Type B pancreatic cell (in vitro differentiated cells): ENCODE data around the gene CELSR2. TPM values are rescaled to one million over a fixed set of nuclear protein-coding genes. Genes with fewer than 3 reads are reported as not detected.
A peak's percentile ranks its signal among the peaks of the same experiment; 100 is the strongest.

ENCODE experiments used
- DNase-seq: peaks from one replicate; pipeline ENCODE4 v3.0.0; 2021; ENCODE audit warnings: mixed read lengths; ENCODE audit not compliant: unreplicated experiment; ENCODE audit errors: extremely low spot score
- H3K27ac Mint-ChIP-seq: 2 replicates; pipeline ENCODE4 v1.8.0; 2021; ENCODE audit warnings: mild to moderate bottlenecking, mixed read lengths
- H3K27me3 Mint-ChIP-seq: 2 replicates; pipeline ENCODE4 v1.8.0; 2021; ENCODE audit warnings: mixed read lengths
- H3K36me3 Mint-ChIP-seq: 2 replicates; pipeline ENCODE4 v1.8.0; 2021; ENCODE audit warnings: mixed read lengths
- H3K4me1 Mint-ChIP-seq: one replicate; pipeline ENCODE4 v1.8.0; 2021; ENCODE audit warnings: mixed read lengths; ENCODE audit not compliant: unreplicated experiment
- H3K4me3 Mint-ChIP-seq: 2 replicates; pipeline ENCODE4 v1.8.0; 2021; ENCODE audit warnings: mild to moderate bottlenecking, mixed read lengths
- H3K9me3 Mint-ChIP-seq: 2 replicates; pipeline ENCODE4 v1.8.0; 2021; ENCODE audit warnings: mixed read lengths
- total RNA-seq: library from RNA; stranded (reverse); gene quantifications from 2 replicates; pipeline ENCODE4 v1.2.1, GENCODE V29; 2021; ENCODE audit warnings: low replicate concordance
- TF ChIP-seq, protein P1 (sequence below): fragments of 200-600 bp; sonication (generic); conservative IDR thresholded peaks from 2 replicates; pipeline ENCODE4 v1.5.0; 2021; ENCODE audit warnings: antibody characterized with exemption, mild to moderate bottlenecking

Gene CELSR2
- total RNA-seq, 1 donor from 2014 or later, result 35.5 TPM

DNA sequence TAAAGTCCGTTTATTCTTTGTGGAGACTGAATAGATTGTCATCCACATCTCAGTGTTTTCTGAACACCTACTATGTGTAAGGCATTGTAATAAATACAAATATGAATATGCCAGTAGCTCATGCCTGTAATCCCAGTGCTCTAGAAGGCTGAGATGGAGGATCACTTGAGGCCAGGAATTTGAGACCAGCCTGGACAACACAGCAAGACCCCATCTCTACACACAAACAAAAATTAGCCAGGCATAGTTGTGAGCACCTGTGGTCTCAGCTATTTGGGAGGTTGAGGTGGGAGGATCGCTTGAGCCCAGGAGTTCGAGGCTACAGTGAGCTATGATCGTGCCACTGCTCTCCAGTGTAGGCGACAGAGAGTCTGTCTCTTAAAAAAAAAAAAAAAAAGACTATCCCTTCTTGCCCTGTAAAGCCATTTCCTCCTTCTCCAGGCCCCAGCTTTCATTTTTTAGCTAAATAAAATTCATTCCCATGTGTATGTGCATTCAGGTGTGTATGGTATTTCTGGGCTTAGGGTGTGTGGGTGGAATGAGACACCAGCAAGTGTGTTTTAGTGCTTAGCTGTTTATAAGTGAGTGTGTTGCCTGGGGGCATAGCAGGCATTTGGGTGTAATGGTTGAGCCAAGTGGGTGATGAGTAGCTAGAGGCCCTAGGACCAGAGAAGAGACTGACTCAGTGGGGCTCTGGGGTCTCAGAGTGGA lies 7.8 kb downstream of the CELSR2 start:
- TF ChIP-seq, protein P1, sequence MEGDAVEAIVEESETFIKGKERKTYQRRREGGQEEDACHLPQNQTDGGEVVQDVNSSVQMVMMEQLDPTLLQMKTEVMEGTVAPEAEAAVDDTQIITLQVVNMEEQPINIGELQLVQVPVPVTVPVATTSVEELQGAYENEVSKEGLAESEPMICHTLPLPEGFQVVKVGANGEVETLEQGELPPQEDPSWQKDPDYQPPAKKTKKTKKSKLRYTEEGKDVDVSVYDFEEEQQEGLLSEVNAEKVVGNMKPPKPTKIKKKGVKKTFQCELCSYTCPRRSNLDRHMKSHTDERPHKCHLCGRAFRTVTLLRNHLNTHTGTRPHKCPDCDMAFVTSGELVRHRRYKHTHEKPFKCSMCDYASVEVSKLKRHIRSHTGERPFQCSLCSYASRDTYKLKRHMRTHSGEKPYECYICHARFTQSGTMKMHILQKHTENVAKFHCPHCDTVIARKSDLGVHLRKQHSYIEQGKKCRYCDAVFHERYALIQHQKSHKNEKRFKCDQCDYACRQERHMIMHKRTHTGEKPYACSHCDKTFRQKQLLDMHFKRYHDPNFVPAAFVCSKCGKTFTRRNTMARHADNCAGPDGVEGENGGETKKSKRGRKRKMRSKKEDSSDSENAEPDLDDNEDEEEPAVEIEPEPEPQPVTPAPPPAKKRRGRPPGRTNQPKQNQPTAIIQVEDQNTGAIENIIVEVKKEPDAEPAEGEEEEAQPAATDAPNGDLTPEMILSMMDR, result no peak
- DNase-seq, result no peak
- Mint-ChIP-seq H3K4me1 (peaks cover 27% of the 10 kb centered on the region), H3K9me3 (no peaks in the 10 kb centered on the region), H3K4me3 (peak overlapping the region; percentile 10), H3K27ac (peak overlapping the region; percentile 60), H3K27me3 (no peaks in the 10 kb centered on the region), H3K36me3 (peaks cover 9% of the 10 kb centered on the region)

DNA sequence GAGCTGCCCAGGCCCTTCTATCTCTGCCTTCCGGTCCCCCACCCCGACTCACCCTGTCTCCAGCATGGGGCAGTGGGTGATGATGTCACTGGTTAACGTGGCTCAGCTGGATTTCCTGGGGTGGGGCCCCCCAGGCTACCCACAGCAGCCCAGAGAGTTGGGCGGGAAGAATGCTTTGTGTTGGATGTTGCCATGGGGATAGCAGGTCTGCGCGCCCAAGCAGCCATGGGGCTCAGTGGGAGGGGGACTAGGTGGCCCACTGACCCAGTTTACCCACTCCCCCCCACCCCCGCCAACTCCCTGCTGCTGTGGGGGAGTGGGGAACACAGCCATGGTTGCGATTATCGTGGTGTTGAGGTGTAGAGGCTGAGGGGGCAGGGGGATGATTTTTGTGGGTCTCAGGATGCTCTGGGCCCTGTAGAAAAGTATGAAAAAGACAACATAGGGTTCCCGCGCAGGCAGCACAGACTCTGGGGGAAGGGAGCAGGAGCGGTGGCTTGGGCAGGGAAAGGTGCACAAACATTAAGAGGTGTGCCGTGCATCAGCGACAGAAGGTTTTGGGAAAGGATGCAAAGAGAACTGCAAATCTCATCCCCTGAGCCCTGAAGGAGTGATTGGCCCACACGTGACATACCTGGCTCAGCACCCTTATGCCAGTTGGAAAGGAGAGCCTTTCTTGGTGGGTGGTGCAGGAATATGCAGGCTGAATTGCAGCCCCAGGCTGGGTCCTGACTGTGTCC lies 8.5 kb downstream of the CELSR2 start:
- Mint-ChIP-seq H3K36me3 (peaks cover 4% of the 10 kb centered on the region), H3K4me3 (no peak overlapping the region), H3K27ac (peak overlapping the region; percentile 60), H3K27me3 (no peaks in the 10 kb centered on the region), H3K9me3 (no peaks in the 10 kb centered on the region), H3K4me1 (peaks cover 27% of the 10 kb centered on the region)
- DNase-seq, result no peak
- TF ChIP-seq, protein P1, result no peak

DNA sequence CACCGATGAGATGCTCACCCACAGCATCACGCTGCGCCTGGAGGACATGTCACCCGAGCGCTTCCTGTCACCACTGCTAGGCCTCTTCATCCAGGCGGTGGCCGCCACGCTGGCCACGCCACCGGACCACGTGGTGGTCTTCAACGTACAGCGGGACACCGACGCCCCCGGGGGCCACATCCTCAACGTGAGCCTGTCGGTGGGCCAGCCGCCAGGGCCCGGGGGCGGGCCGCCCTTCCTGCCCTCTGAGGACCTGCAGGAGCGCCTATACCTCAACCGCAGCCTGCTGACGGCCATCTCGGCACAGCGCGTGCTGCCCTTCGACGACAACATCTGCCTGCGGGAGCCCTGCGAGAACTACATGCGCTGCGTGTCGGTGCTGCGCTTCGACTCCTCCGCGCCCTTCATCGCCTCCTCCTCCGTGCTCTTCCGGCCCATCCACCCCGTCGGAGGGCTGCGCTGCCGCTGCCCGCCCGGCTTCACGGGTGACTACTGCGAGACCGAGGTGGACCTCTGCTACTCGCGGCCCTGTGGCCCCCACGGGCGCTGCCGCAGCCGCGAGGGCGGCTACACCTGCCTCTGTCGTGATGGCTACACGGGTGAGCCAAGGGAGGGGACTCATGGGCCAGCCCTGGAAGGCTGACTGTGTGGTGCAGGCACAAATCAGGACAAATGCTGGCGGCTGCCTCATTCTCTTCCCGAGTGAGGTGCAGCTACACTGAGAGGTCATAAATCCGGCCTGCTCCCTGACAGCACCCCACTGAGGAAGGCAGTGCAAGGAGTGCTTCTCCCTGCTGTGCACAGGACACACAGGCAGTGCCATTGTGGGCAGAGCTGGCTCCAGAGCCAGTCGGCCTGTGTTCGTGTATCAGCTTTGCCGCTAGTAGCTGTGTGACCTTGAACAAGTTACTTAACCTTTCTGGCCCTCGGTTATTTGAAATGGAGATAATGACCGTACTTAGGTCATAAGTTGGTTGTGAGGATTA lies 9.4 kb downstream of the CELSR2 start:
- Mint-ChIP-seq H3K36me3 (peaks cover 4% of the 10 kb centered on the region), H3K27ac (no peak overlapping the region), H3K4me1 (peaks cover 31% of the 10 kb centered on the region), H3K27me3 (no peaks in the 10 kb centered on the region), H3K4me3 (no peak overlapping the region), H3K9me3 (no peaks in the 10 kb centered on the region)
- TF ChIP-seq, protein P1, result no peak
- no peak for DNase-seq

DNA sequence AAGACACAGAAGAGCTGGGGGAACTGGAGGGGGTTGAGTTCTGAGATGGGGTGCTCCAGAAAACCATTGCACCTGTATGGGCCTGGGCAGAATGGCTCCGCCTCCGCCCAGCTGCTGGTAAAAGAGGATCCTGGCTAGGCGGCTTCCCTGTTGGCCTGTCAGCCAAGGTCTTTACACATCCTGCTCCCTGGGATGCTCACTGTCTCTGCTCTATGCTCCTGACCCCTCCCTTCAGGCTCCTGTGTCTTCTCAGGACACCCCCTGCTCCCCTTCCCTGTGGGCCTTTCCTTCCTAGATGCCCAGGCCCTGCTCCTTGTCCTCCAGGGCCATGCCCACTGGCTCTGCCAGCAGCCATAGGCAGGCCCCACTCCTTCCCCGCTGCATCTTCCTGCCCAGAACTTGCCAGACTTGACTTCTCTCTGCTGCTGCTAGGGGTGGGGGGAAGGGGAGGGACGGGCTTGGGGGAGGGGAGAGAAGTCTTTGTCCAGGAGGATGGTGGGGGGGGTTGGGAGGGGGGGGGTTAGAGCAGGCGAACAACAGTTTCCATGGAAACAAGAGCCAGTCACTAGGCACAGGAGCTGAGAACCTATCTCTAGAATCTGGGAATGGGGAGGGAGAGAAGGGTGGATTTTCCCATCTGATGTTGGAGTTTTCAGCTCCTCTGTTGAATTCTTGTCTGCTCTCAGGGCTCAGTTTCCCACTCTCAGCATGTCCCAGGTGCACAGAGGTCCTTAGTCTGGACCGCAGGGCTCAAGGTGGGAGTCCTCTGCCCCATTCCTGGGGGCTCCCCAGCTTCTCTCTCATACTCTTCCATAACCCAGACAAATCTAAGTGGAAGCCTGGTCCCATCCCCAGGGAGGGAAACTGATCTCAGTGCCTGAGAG lies 10.6 kb downstream of the CELSR2 start:
- DNase-seq, result no peak
- no peak overlapping the region for H3K4me3 Mint-ChIP-seq

More for the DNA sequence above, 10.6 kb downstream of the CELSR2 start:
- H3K27ac Mint-ChIP-seq, result no peak overlapping the region
- TF ChIP-seq, protein P1, result no peak
- H3K36me3 Mint-ChIP-seq, result peaks cover 4% of the 10 kb centered on the region
- H3K27me3 Mint-ChIP-seq, result no peaks in the 10 kb centered on the region
- H3K4me1 Mint-ChIP-seq, result peaks cover 32% of the 10 kb centered on the region
- H3K9me3 Mint-ChIP-seq, result no peaks in the 10 kb centered on the region
